G401.6 (cell line): ENCODE measurements around the gene ADRA2C.
"Not testable (repeated sequence)": the region's sequence is repeated elsewhere in the genome, so short reads cannot be mapped to it uniquely, and the experiment has no call there.

ENCODE experiments used
- FAIRE-seq: peaks from 2 replicates; lab custom pipeline; 2012; peaks lifted over from hg19 to GRCh38; lab: Jason Lieb, UNC

ADRA2C gene

GRCh38 chr4:3813151-3814052, 47.2 kb downstream of the ADRA2C start:
- FAIRE-seq, result no peak

- no peak for FAIRE-seq
Measured at GRCh38 chr4:3814053-3814570, 47.9 kb downstream of the ADRA2C start.

GRCh38 chr4:3814838-3815237, 48.7 kb downstream of the ADRA2C start:
- not testable (repeated sequence) for FAIRE-seq

GRCh38 chr4:3816256-3816825, 50.2 kb downstream of the ADRA2C start:
- FAIRE-seq, result no peak

GRCh38 chr4:3816983-3817960, 51.1 kb downstream of the ADRA2C start:
- no peak for FAIRE-seq
